Measurements from ENCODE around the gene LRRC26.
"Not testable (repeated sequence)": the region's sequence is repeated elsewhere in the genome, so short reads cannot be mapped to it uniquely, and the experiment has no call there.

Gene LRRC26

DNA sequence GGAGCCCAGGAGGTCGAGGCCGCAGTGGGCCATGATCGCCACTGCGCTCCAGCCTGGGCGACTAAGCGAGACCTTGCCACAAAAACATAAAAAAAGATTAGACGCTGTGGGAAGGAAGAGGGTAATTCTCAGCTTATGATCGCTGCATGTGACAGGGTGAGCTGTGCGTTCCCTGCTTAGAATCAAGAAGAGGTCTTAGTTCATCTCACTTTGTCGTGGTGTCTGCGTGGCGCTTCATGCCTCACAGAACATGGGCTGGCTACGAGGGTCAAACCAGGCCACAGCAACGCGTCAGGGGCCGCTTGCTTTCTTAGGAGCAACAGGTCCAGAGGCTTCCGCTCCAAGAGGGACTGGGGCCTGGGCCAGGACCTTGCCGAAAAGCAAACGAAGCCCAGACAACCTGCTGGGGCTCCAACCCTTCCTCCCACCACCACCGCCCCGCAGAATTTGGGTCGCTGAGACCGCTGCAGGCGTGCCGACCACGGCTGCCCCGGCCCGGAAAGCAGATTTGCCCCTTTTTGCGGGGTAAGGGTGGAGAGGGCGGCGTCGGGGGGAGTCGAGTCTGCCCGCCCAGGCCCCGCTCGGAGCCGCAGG lies 40.9 kb downstream of the LRRC26 start:
- intact Hi-C loops (cut with DNase I) = loop anchor here (10.0 kb wide), 1 partner anchor 56 kb away; the partner anchor contains the start of genes ANAPC2 and SSNA1
- DNase-seq = no peak

DNA sequence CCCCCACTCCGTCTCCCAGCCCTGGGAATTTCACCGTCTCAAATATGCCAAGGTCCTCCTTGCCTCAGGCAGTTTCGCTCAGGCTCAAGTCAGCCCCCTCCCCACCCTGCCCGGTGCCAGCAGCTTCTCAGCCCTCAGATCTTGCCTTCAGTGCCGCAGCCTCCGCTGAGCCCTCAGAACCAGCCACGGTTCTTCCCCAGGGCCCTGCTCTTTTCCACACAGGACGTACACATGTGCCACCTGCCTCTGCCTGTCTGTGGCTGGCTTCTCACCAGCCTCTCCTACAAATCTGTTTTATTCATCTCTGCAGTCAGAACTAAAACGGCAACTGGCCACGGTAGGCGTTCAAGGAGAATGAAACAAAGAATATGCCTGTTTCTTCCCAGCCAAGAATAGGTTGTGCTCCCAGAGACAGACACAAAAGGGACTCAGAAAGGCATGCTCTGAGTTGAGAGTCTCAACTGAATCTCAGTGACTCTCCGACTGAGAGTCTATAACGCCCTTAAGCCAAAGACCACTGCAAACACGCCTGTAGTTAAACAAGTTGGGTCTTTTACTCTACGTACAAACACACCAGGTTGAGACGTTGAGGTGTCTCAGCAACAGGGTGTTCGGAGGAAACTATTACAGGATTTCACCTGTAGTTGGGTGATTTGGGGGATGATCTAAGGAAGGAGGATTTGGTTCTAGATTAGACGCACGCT lies 41.5 kb downstream of the LRRC26 start:
- intact Hi-C loops (cut with DNase I) = loop anchor here (10.0 kb wide), 1 partner anchor 56 kb away; the partner anchor contains the start of genes ANAPC2 and SSNA1
- no peak for DNase-seq

DNA sequence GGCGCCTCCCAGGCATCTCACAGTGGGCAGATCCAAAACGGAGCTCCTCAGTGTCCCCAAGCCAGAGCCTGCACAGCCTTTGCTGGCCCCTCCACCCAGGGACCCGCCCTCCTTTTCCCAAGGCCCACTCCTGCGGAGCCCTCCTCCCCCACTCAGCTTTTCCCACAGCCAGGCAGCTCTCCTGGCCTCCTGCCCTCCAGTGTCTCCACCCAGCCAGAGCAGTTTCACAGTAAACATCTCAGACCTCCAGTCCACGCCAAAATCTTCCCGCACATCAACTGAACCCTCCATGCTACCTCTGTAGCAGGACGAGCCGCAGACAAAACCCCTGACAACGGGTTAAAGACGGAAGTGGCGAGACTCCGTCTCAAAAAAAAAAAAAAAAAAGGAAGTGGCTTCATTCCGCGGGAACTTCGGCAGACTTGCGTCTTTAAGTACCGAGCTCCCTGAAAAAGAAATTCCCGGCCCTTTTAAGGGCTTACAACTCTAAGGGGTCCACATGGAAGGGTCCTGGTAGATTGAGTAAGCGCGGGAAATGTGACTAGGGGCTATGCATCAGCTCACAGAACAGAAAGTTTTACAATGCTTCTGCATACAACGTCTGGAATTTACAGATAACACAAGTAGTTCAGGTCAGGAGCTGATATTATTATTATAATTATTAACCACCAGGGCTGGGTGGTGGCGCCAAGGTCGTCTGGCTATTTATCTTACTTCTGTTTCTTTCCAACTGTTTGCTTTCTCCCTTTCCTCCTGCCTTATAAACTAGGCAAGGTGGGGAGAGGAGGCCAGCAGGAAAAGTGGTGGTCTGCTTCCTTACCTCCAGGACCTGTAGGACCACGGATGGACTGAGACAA lies 42.3 kb downstream of the LRRC26 start:
- intact Hi-C loops (cut with DNase I) = loop anchor here (10.0 kb wide), 1 partner anchor 57 kb away; the partner anchor contains the start of genes ANAPC2 and SSNA1
- DNase-seq = no peak

DNA sequence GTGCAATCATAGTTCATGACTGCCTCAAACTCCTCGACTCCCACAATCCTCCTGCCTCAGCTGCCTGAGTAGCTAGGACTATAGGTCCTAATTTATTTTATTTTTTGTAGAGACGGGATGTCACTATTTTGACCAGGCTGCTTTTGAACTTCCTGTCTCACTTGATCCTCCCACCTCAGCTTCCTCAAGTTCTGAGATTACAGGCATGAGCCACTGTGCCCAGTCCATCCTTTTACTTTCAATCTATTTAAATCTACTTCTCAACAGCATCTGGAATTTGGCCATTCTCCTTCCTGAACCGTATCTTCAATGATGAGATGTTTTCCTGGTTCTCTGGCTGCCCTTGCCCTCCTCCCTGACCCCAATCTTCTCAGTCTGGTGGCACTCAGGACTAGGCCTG lies 43.1 kb downstream of the LRRC26 start:
- no peak for DNase-seq
- intact Hi-C loops (cut with DNase I) = loop anchor here (10.0 kb wide), 1 partner anchor 58 kb away; the partner anchor contains the start of genes ANAPC2 and SSNA1

DNA sequence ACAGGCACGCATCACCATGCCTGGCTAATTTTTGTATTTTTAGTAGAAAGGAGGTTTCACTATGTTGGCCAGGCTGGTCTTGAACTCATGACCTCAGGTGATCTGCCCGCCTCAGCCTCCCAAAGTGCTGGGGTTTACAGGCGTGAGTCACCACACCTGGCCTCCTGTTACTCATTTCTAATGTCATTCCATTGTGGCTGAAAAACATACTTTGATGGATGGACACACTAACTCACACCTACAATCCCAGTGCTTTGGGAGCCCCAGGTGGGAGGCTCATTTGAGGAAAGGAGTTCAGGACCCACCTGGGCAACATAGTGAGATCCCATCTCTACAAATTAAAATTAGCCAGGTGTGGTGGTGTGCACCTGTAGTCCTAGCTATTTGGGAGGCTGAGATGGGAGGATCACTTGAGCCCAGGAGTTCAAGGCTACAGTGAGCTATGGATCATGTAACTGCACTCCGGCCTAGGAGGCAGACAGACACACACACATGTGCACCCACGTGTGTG lies 45.8 kb downstream of the LRRC26 start:
- DNase-seq = not testable (repeated sequence)
- intact Hi-C loops (cut with DNase I) = loop anchor here (10.0 kb wide), 1 partner anchor 61 kb away; the partner anchor contains the start of genes ANAPC2 and SSNA1

DNA sequence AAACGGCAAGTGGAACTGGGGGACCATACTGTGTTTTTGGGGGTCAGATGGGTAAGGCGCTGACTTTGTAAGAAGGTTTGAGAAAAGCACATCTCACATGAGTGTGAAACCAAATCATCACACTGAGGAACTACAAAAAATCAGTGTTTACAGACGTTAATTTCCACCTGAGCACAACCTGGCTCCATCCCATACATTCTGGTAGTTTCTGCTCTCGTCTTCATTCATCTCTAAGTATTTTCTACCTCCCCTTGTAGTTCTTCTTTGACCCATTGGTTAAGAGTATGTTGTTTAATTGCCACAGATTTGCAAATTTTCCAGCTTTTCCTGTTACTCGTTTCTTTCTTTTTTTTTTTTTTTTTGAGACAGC lies 46.4 kb downstream of the LRRC26 start:
- no peak for DNase-seq
- intact Hi-C loops (cut with DNase I) = loop anchor here (10.0 kb wide), 1 partner anchor 61 kb away; the partner anchor contains the start of genes ANAPC2 and SSNA1

DNA sequence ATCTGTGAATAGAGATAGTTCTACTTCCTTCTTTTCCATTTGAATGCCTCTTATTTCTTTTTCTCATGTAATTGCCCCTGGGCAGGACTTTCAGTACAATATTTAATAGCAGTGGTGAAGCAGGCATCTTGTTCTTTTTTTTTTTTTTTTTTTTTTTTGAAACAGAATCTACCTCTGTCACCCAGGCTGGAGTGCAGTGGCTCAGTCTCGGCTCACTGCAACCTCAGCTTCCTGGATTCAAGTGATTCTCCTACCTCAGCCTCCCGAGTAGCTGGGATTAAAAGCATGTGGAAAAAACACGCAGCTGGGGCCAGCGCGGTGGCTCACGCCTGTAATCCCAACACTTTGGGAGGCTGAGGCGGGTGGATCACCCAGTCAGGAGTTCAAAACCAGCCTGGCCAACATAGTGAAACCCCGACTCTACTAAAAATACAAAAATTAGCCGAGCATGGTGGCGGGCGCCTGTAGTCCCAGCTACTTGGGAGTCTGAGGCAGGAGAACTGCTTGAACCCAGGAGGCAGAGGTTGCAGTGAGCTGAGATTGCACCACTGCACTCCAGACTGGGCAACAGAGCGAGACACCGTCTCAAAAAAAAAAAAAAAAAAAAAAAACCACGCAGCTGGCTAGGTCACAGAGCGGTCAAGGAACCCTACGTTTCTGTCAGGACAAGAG lies 46.9 kb downstream of the LRRC26 start:
- DNase-seq = not testable (repeated sequence)
- intact Hi-C loops (cut with DNase I) = loop anchor here (10.0 kb wide), 1 partner anchor 62 kb away; the partner anchor contains the start of genes ANAPC2 and SSNA1

DNA sequence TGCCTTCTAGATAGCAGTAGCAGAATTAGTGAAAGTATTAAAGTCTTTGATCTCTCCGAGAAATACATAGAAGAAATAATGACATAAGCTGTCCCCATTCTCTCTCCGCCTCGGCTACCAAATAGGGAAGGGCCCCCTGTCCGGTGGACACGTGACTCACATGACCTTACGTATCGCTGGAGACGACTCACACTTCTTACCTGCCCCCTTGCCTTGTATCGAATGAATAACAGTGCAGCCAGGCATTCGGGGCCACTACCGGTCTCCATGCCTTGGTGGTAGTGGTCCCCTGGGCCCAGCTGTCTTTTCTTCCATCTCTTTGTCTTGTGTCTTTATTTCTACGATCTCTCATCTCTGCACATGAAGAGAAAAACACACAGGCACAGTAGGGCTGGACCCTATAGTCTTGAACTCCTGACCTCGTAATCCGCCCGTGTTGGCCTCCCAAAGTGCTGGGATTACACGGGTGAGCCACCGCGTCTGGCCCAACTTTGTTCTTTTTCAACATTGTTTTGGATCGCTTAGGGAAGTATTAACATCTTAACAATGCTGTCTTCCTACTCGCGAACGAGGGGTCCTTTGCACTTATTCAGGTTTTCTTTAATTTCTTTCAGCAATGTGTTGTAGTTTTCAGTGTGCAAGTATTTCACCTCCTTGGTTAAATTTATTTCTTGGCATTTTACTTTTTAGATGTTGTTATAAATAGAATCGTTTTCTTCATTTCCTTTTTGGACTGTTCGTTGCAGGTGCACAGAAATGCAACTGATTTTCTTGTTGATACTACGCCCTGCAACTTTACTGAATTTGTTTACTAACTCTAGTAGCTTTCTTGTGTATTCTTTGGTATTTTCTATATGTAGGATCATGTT lies 47.7 kb downstream of the LRRC26 start:
- intact Hi-C loops (cut with DNase I) = loop anchor here (10.0 kb wide), 1 partner anchor 63 kb away; the partner anchor contains the start of genes ANAPC2 and SSNA1
- not testable (repeated sequence) for DNase-seq

Data from head of caudate nucleus (tissue), 42 donors.